ENCODE results near the gene BAG3.

DNA sequence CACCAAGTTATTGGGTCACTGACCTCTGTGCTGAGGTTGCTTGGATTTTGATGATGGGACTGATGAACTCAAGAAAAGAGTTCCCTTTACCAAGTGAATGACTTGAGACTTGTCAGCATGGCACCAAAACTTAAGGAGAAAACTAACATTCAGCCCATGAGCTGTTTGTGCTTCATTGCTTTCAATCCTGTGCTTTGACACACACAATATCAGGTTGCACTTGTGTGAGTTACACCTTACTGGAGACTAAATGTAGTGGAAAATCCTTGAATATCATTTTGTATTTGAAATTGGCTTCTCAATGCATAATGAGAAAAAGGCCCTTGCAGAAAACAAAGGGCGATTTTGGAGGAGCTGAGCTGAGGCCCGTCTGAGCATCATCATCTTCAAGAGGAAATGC, 2.7 kb downstream of the BAG3 start:
- TF ChIP-seq POLR2AphosphoS5 (IDR thresholded peaks at IDR 0.05; ENCODE audit: low read depth, low read length) (no peak), FOXP2 (optimal IDR thresholded peaks at IDR 0.05; ENCODE audit: borderline replicate concordance, extremely low read depth, extremely low read length, insufficient read depth) (no peak), TAF1 (IDR thresholded peaks at IDR 0.05; ENCODE audit: borderline replicate concordance, insufficient read depth, low read length) (no peak), SIN3A (IDR thresholded peaks at IDR 0.05; ENCODE audit: borderline replicate concordance, insufficient read depth, low read length) (no peak)
- TF ChIP-seq, protein P1, sequence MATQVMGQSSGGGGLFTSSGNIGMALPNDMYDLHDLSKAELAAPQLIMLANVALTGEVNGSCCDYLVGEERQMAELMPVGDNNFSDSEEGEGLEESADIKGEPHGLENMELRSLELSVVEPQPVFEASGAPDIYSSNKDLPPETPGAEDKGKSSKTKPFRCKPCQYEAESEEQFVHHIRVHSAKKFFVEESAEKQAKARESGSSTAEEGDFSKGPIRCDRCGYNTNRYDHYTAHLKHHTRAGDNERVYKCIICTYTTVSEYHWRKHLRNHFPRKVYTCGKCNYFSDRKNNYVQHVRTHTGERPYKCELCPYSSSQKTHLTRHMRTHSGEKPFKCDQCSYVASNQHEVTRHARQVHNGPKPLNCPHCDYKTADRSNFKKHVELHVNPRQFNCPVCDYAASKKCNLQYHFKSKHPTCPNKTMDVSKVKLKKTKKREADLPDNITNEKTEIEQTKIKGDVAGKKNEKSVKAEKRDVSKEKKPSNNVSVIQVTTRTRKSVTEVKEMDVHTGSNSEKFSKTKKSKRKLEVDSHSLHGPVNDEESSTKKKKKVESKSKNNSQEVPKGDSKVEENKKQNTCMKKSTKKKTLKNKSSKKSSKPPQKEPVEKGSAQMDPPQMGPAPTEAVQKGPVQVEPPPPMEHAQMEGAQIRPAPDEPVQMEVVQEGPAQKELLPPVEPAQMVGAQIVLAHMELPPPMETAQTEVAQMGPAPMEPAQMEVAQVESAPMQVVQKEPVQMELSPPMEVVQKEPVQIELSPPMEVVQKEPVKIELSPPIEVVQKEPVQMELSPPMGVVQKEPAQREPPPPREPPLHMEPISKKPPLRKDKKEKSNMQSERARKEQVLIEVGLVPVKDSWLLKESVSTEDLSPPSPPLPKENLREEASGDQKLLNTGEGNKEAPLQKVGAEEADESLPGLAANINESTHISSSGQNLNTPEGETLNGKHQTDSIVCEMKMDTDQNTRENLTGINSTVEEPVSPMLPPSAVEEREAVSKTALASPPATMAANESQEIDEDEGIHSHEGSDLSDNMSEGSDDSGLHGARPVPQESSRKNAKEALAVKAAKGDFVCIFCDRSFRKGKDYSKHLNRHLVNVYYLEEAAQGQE (IDR thresholded peaks at IDR 0.05; ENCODE audit: insufficient read depth in 1 of 2, low read depth in 2 of 2, low read length in 2 of 2) = no peak
